OCI-LY1 (cell line): Measurements from ENCODE around the gene GMIP.

Source experiments
- H2AFZ ChIP-seq: fragments of 200-600 bp; sonication (generic), shearing (Covaris generic); 2 replicates; pipeline ENCODE4 v1.6.0; 2014; ENCODE audit warnings: antibody characterized with exemption, mild to moderate bottlenecking, low read length
- H3F3A ChIP-seq: fragments of 200-600 bp; sonication (generic), shearing (Covaris generic); 2 replicates; pipeline ENCODE4 v1.6.0; 2014; ENCODE audit warnings: mild to moderate bottlenecking, antibody characterized with exemption, low read length, moderate library complexity; ENCODE audit not compliant: insufficient read depth
- H3K27ac ChIP-seq: fragments of 200-600 bp; sonication (generic); 2 replicates; pipeline ENCODE4 v1.5.1; 2014; ENCODE audit warnings: low read length, mixed run types, mild to moderate bottlenecking, low read depth; ENCODE audit not compliant: poor library complexity, severe bottlenecking
- H3K27me3 ChIP-seq: fragments of 200-600 bp; sonication (generic); 2 replicates; pipeline ENCODE4 v1.6.0; 2014; ENCODE audit warnings: antibody characterized with exemption, mild to moderate bottlenecking, low read length, moderate library complexity; ENCODE audit not compliant: insufficient read depth
- H3K36me3 ChIP-seq: fragments of 200-600 bp; sonication (generic); 2 replicates; pipeline ENCODE4 v1.6.1; 2014; ENCODE audit warnings: mild to moderate bottlenecking, antibody characterized with exemption, low read length, moderate library complexity, mixed read lengths; ENCODE audit not compliant: insufficient read depth
- H3K4me1 ChIP-seq: fragments of 200-600 bp; sonication (generic); 2 replicates; pipeline ENCODE4 v1.5.1; 2014; ENCODE audit warnings: mild to moderate bottlenecking, low read length, moderate library complexity; ENCODE audit not compliant: insufficient read depth, severe bottlenecking
- H3K4me2 ChIP-seq: fragments of 200-600 bp; sonication (generic), shearing (Covaris generic); 2 replicates; pipeline ENCODE4 v1.6.1; 2014; ENCODE audit warnings: low read length
- H3K4me3 ChIP-seq: fragments of 200-600 bp; sonication (generic); 2 replicates; pipeline ENCODE4 v1.5.1; 2014; ENCODE audit warnings: low read length, low read depth, mild to moderate bottlenecking, mixed read lengths; ENCODE audit not compliant: poor library complexity, severe bottlenecking
- H3K79me2 ChIP-seq: fragments of 200-600 bp; shearing (Covaris generic); 2 replicates; pipeline ENCODE4 v1.6.1; 2016; ENCODE audit warnings: mixed run types, low read length, mixed read lengths; ENCODE audit not compliant: insufficient read depth
- H3K9ac ChIP-seq: fragments of 200-600 bp; sonication (generic), shearing (Covaris generic); 2 replicates; pipeline ENCODE4 v1.6.1; 2014; ENCODE audit warnings: mild to moderate bottlenecking, low read length, mixed read lengths
- H3K9me2 ChIP-seq: fragments of 200-600 bp; sonication (generic), shearing (Covaris generic); 2 replicates; pipeline ENCODE4 v1.6.1; 2014; ENCODE audit warnings: low read depth, mild to moderate bottlenecking, low read length, mixed read lengths
- H3K9me3 ChIP-seq: fragments of 200-600 bp; shearing (Covaris generic); 2 replicates; pipeline ENCODE4 v1.6.1; 2014; ENCODE audit warnings: low read length, mixed read lengths
- H4K20me1 ChIP-seq: fragments of 200-600 bp; sonication (generic), shearing (Covaris generic); 2 replicates; pipeline ENCODE4 v1.6.0; 2016; ENCODE audit warnings: mild to moderate bottlenecking, low read length; ENCODE audit not compliant: insufficient read depth
- EZH2 ChIP-seq: fragments of 200-600 bp; sonication (generic), shearing (Covaris generic); IDR thresholded peaks from 2 replicates; pipeline ENCODE4 v1.8.0; 2017; ENCODE audit warnings: borderline replicate concordance, mixed run types, mild to moderate bottlenecking, antibody characterized with exemption, low read length, moderate library complexity, mixed read lengths
- TF ChIP-seq, protein P1 (sequence below): fragments of 200-600 bp; sonication (generic), shearing (Covaris generic); IDR thresholded peaks from 2 replicates; pipeline ENCODE4 v1.5.1; 2017; ENCODE audit warnings: mild to moderate bottlenecking, antibody characterized with exemption, low read length, moderate library complexity, mixed read lengths

The GMIP gene

DNA sequence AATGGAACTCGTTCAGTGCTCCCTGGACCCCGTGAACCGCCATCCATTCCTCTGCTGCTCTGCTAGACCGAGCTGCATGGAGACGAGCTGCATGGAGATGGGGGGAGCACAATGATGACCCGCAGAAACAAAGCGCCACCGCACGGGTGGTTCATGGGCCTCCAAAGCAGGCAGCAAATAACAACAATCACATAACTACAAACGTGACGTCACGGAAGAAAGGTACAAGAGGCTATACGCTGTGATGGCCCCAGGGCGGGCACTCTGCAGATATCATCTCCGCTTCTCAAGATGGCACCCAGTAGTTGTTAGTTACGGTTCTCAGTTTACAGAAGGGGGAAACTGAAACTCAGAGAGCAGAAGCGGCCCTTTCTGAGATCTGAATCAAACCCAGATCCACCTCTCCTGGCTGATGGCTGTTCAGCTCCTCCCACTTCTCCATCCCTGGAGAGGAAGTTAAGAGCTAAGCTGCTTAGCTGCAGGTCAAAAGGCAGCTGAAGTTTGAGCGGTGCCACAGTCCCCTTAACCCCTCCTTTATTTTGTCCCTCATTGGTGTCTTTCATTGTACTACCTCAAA is 18.3 kb upstream of the GMIP start:
- peak overlapping the region; percentile 95 for H3K4me3 ChIP-seq
- H3K9ac ChIP-seq: peak overlapping the region; percentile 93
- peak overlapping the region; percentile 93 for H3K27ac ChIP-seq

DNA sequence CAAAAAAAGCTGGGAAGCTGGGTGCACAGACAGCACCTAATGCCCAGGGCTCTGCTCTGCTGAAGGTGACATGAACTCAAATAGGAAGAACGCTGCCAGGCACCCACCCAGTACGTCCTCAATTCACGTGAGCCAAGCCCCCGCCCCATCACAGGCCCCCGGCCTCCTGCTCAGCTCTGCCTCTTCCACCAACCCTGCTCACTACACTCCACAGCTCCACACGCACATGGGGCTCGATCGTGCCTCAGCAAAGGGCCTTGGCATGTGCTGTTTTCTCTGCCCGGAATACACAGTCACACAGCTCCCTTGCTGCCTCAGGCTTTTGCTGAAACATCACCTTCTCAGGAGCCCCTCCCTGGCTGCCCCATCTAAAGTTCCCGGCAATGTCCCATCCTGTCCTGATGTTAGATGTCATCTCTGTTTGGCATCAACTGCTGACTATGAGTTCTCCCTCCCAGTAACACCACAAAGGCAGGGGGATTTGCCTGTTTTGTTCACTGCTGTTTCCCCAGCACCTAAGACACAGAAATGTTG is 17.8 kb upstream of the GMIP start:
- Histone ChIP-seq H3F3A (no peaks in the 10 kb centered on the region), H3K9me3 (no peaks in the 10 kb centered on the region), H3K4me3 (peak overlapping the region; percentile 95), H3K4me2 (peak overlapping the region; percentile 99), H4K20me1 (no peaks in the 10 kb centered on the region), H2AFZ (no peak overlapping the region), H3K27me3 (no peaks in the 10 kb centered on the region), H3K79me2 (peaks cover 27% of the 10 kb centered on the region), H3K9me2 (no peaks in the 10 kb centered on the region), H3K4me1 (peaks cover 25% of the 10 kb centered on the region), H3K27ac (peak overlapping the region; percentile 93), H3K9ac (peak overlapping the region; percentile 93), H3K36me3 (peaks cover 49% of the 10 kb centered on the region)
- TF ChIP-seq, protein P1, sequence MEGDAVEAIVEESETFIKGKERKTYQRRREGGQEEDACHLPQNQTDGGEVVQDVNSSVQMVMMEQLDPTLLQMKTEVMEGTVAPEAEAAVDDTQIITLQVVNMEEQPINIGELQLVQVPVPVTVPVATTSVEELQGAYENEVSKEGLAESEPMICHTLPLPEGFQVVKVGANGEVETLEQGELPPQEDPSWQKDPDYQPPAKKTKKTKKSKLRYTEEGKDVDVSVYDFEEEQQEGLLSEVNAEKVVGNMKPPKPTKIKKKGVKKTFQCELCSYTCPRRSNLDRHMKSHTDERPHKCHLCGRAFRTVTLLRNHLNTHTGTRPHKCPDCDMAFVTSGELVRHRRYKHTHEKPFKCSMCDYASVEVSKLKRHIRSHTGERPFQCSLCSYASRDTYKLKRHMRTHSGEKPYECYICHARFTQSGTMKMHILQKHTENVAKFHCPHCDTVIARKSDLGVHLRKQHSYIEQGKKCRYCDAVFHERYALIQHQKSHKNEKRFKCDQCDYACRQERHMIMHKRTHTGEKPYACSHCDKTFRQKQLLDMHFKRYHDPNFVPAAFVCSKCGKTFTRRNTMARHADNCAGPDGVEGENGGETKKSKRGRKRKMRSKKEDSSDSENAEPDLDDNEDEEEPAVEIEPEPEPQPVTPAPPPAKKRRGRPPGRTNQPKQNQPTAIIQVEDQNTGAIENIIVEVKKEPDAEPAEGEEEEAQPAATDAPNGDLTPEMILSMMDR: no peak
- no peak for TF ChIP-seq EZH2

More for the DNA sequence above, 18.3 kb upstream of the GMIP start:
- no peaks in the 10 kb centered on the region for H3K9me2 ChIP-seq
- peaks cover 27% of the 10 kb centered on the region for H3K79me2 ChIP-seq
- no peak overlapping the region for H2AFZ ChIP-seq
- no peaks in the 10 kb centered on the region for H3F3A ChIP-seq
- H4K20me1 ChIP-seq: no peaks in the 10 kb centered on the region
- peak overlapping the region; percentile 99 for H3K4me2 ChIP-seq
- no peaks in the 10 kb centered on the region for H3K27me3 ChIP-seq
- H3K9me3 ChIP-seq: no peaks in the 10 kb centered on the region
- peaks cover 44% of the 10 kb centered on the region for H3K36me3 ChIP-seq
- TF ChIP-seq EZH2: no peak
- H3K4me1 ChIP-seq: peaks cover 31% of the 10 kb centered on the region

DNA sequence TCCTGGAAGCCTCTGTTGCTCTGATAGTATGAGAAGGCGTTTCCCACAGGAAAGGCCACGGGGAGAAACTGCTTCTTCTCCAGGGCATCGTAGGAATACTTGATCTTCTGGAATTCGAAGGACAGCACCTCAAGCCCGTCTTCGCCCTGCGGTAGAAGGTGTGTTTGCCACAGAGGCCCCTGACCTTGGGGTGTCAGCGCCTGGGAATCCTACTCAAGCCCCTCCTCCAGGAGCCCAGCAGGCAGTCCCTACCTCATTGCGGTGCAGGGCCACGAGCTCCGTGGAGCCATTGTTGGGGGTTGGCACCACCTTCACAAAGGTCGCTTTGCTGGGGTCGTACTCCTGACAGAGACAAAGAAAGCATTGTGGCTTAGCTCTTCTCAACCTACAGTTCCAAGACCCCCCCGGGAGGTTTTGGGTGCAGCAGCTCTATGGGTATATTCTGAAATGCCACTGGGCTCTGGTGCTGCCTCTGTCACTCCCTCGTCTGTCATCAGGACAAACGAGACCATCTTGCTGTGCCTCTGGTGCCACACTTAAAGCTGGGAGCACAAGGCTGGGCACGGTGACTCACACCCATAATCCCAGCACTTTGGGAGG is 16.3 kb upstream of the GMIP start:
- no peaks in the 10 kb centered on the region for H3K9me2 ChIP-seq
- H3F3A ChIP-seq: no peaks in the 10 kb centered on the region
- no peak overlapping the region for H3K27ac ChIP-seq
- H3K4me2 ChIP-seq: no peak overlapping the region
- peaks cover 22% of the 10 kb centered on the region for H3K4me1 ChIP-seq
- no peaks in the 10 kb centered on the region for H3K27me3 ChIP-seq
- H2AFZ ChIP-seq: no peak overlapping the region
- peaks cover 27% of the 10 kb centered on the region for H3K79me2 ChIP-seq
- H4K20me1 ChIP-seq: no peaks in the 10 kb centered on the region
- H3K36me3 ChIP-seq: peaks cover 64% of the 10 kb centered on the region
- TF ChIP-seq EZH2: no peak
- TF ChIP-seq, protein P1: no peak
- no peaks in the 10 kb centered on the region for H3K9me3 ChIP-seq
- H3K9ac ChIP-seq: no peak overlapping the region
- no peak overlapping the region for H3K4me3 ChIP-seq
